HPDE6-E6E7 (cell line): ENCODE measurements around the gene SMAP1.
A peak's percentile ranks its signal among the peaks of the same experiment; 100 is the strongest.

Source experiments
- DNase-seq: peaks from one replicate; pipeline ENCODE4 v3.0.0; 2011; ENCODE audit warnings: missing footprints; ENCODE audit errors: extremely low spot score

SMAP1 gene

GRCh38 chr6:70842541-70842940 is 174.9 kb downstream of the SMAP1 start:
- DNase-seq: no peak

GRCh38 chr6:70843328-70843918 is 175.7 kb downstream of the SMAP1 start:
- no peak for DNase-seq

- DNase-seq: no peak
These were observed 176.6 kb downstream of the SMAP1 start for GRCh38 chr6:70844301-70844700.

- DNase-seq: no peak
These were observed 178.6 kb downstream of the SMAP1 start for GRCh38 chr6:70846207-70846835.

- DNase-seq: no peak
These were observed 179.7 kb downstream of the SMAP1 start for GRCh38 chr6:70847106-70848084.

- DNase-seq: no peak
These were observed 181.8 kb downstream of the SMAP1 start for GRCh38 chr6:70849348-70850069.

GRCh38 chr6:70852667-70853246 is 185.1 kb downstream of the SMAP1 start:
- DNase-seq: no peak

GRCh38 chr6:70857387-70858077 is 189.8 kb downstream of the SMAP1 start:
- no peak for DNase-seq

- no peak for DNase-seq
These were observed 192.4 kb downstream of the SMAP1 start for GRCh38 chr6:70860045-70860444.

- no peak for DNase-seq
These were observed 193.2 kb downstream of the SMAP1 start for GRCh38 chr6:70860920-70861319.

- DNase-seq: no peak
These were observed 195.7 kb downstream of the SMAP1 start for GRCh38 chr6:70863343-70863742.

- DNase-seq: no peak
These were observed 196.7 kb downstream of the SMAP1 start for GRCh38 chr6:70864401-70864800.

GRCh38 chr6:70872469-70872868 is 204.8 kb downstream of the SMAP1 start:
- DNase-seq: no peak

GRCh38 chr6:70874181-70874913 is 206.7 kb downstream of the SMAP1 start:
- DNase-seq: no peak

GRCh38 chr6:70879496-70879895 is 211.8 kb downstream of the SMAP1 start:
- no peak for DNase-seq

- peak; percentile 67 for DNase-seq
These were observed 216.6 kb downstream of the SMAP1 start for GRCh38 chr6:70884074-70884983.

- DNase-seq: no peak
These were observed 218.4 kb downstream of the SMAP1 start for GRCh38 chr6:70886071-70886470.

- no peak for DNase-seq
These were observed 219.0 kb downstream of the SMAP1 start for GRCh38 chr6:70886661-70887060.

- no peak for DNase-seq
These were observed 221.6 kb downstream of the SMAP1 start for GRCh38 chr6:70889270-70889669.
